ENCODE results near the gene TSPAN8.
"Not testable (repeated sequence)": the region's sequence is repeated elsewhere in the genome, so short reads cannot be mapped to it uniquely, and the experiment has no call there.

Gene TSPAN8

DNA sequence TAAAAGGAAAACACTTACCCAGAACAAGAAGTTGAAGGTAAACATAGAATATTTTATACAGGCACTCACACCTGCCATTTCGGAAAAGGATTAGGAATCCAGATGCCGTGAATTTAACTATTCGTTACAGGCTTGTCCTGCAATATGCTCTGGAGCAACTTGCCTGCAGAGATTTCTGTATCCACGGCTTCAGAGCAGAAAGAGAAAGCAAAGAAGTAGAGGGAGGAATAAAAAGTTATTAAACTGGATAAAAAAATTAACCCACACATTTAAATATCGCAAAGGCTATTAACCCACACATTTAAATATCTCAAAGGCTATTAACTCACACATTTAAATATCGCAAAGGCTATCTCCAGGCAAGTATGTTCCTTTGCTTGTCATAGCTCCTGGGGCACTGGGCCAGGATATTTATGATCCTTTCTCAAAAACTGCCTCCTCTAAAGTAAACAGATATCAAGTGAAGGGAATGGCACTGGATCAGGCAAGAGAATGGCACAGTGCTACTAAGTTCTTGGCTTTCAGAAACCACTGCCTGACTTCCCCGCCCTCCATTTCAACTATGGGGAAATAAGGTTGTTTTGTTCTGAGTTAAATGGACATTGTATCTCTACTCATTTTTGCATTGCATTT is at the start of gene TSPAN8:
Gene TSPAN8, minus strand, starts transcription at position 399 of the 633 bp plus-strand sequence. Its CDS starts 321 bp downstream, at position 78.
- DNase-seq: peak; percentile 49

- DNase-seq: no peak
Measured at GRCh38 chr12:71201136-71201679, 43.4 kb upstream of the TSPAN8 start.

GRCh38 chr12:71200706-71201105 is 42.9 kb upstream of the TSPAN8 start:
- DNase-seq: no peak

DNA sequence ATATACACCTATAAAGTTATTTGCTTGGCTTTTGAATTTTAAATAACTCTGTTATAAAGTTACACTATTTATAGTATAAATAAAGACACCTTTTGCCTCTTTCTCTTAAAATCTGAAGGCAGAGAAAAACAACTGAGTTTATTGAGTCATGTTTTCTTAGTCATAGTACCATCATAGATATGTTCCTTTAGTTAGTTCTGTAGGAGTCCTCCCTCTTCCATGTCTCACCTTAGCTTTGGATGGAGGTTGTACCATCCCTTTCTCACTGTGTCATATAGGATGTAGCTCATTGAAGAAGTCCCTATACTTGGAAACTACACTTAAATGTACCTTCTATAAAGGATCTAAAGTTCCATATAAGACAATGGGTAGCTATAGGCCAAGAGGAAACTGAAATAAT is 39.7 kb upstream of the TSPAN8 start:
- DNase-seq: no peak

GRCh38 chr12:71195338-71195896 is 37.6 kb upstream of the TSPAN8 start:
- DNase-seq: no peak

DNA sequence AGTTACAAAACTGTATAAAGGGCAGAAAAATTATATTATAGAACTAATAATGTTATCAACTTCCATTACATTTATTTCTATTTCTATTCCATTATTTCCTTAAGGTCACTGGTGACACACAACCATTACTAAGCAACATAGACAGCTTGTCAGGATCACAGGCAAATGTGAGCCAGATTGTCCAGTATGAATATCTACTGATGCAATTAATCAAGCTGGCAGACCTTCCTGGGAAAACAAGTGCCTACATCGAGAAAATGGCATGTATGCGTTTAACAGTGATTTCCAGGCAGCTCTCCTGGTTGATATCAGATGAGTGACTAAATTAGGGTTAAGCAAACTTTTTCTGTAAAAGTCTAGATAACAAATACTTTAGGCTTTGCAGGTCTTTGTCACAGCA is 36.9 kb upstream of the TSPAN8 start:
- DNase-seq: peak; percentile 85

DNA sequence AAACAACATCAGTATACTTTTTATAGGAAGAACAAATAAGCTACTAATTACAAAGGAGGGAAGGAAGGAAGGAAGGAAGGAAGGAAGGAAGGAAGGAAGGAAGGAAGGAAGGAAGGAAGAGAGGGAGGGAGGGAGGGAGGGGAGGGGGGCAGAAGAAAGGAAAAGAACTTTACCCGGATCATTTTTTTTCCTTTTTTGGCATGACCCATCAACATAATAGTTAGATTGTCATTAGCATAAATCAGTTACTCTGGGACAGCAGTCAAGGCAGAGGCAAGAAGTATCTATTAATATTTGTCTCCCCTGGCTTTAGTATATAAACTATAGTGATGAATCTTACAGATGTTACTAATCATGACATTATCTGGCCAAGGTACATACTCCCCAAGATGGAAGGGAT is 35.2 kb upstream of the TSPAN8 start:
- DNase-seq: no peak

GRCh38 chr12:71191509-71192196 is 33.9 kb upstream of the TSPAN8 start:
- no peak for DNase-seq

DNA sequence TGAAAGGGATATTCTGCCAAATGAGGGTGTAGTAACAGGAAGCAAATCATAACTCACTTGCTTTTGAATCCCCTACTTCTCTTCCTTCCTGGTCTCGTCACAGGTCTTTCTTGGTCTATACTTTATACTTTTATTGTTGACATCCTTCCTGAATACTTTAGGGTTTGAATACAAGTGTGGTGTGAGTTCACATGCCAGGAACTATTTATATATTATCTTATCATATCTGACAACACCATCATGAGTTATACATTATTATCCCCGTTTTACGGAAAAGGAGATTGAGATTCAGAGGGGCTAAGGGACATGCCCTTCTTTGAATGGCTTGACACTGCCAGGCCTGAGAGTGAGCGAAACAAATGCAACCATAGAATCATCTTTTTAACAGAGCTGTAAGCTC is 33.0 kb upstream of the TSPAN8 start:
- no peak for DNase-seq

GRCh38 chr12:71187379-71187778 is 29.6 kb upstream of the TSPAN8 start:
- DNase-seq: no peak

GRCh38 chr12:71186571-71187288 is 28.9 kb upstream of the TSPAN8 start:
- no peak for DNase-seq

DNA sequence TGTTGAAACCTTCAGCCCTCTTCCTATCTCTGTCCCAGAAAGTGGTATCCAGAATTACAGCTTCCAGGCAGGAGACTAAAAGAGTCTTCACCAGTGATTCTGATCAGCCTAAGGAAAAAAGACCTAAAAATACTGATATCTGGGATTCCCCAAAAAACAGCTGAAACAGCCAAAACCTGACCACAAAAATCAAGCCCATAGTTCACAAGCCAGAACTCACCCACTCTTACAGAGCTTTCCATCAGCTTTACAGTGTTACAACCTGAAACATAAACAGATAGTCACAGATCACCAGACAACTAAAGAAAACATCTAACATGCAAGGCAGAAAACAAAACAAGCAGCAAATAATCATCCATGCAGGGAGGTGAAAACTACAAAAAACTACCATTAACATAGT is 26.0 kb upstream of the TSPAN8 start:
- no peak for DNase-seq

- DNase-seq: peak; percentile 92
Measured at GRCh38 chr12:71183018-71183417, 25.2 kb upstream of the TSPAN8 start.

DNA sequence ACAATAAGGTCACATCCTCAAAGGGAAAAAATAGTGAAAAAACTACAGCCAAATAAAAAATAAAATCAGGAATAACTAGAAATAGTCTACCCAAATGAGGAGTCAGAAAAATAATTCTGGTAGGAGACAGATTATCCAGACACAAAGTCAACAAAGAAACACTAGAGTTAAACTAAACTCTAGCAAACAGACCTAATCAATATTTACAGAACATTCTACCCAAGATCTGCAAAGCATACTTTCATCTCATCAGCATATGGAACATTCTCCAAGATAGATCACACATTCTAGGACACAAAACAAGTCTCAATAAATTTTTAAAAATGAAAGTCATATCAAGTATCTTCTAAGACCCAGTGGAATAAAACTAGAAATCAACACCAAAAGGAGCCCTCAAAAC is 20.4 kb upstream of the TSPAN8 start:
- no peak for DNase-seq

DNA sequence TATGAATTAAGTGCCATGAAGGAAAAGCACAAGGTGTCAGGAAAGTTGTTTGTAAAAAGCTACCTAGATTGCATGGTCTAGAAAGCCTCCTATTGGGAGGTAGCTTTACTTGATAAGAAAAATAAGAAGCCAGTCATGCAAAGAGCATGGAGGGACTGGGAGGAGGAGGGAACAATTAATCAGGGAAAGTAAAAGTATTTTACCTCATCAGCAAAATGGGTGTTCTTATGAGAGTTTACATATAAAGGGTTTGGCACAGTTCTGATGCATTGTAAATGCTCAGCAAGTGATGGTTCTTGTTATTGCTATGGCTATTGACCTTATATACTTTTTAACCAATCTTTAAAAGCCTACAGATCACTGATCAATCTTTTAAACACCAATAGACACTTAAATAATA is 17.0 kb upstream of the TSPAN8 start:
- DNase-seq: no peak

- no peak for DNase-seq
Measured at GRCh38 chr12:71174146-71174545, 16.3 kb upstream of the TSPAN8 start.

GRCh38 chr12:71170456-71170855 is 12.7 kb upstream of the TSPAN8 start:
- DNase-seq: no peak

DNA sequence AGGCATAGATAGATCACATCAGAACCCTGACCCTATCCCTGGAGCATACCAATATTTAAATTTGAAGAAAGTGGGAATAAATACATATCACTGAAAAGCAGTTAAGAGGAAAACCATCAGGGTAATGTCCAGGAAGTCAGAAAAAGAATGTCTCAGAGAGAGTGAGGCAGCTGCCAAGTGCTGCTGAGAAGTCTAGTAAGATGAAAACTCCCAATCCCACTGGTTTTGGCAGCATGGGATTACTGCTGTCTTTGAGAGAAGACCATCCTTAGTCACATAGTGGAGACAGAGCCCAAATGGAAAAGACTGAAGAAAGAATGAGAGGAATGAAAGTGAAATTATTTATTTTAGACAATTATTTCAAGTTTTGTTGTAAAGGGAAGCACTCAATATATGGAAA is 11.5 kb upstream of the TSPAN8 start:
- no peak for DNase-seq

DNA sequence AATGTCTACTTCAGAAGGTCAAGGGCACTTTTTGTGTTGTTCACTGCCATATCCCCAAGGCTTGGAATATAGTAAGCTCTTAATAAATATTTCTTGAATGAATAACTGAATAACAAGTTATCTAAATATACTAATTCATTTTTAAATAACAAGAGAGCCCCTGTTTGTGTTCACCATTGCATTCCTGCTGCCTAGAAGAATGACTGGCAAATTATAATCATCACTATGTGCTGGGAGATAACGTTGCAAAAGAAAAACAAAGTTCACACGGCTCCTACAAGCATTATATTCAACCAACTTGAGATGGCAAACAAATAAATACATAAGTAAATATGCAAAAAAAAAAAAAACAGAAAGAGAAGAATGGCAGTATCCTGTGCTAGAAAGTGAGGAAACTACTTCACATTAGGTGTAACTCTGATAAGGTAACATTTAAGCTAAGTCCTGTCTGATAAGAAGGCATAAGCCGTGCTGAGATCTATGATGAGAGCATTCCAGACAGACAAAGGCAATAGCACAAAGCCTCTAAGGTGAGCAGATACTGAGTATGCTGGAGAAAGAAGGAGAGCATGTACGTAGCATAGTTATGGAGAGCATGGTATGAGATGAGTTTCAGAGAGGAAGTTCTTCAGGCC is 9.2 kb upstream of the TSPAN8 start:
- DNase-seq: no peak

GRCh38 chr12:71166280-71166679 is 8.5 kb upstream of the TSPAN8 start:
- DNase-seq: no peak

GRCh38 chr12:71165780-71166179 is 8.0 kb upstream of the TSPAN8 start:
- not testable (repeated sequence) for DNase-seq

DNA sequence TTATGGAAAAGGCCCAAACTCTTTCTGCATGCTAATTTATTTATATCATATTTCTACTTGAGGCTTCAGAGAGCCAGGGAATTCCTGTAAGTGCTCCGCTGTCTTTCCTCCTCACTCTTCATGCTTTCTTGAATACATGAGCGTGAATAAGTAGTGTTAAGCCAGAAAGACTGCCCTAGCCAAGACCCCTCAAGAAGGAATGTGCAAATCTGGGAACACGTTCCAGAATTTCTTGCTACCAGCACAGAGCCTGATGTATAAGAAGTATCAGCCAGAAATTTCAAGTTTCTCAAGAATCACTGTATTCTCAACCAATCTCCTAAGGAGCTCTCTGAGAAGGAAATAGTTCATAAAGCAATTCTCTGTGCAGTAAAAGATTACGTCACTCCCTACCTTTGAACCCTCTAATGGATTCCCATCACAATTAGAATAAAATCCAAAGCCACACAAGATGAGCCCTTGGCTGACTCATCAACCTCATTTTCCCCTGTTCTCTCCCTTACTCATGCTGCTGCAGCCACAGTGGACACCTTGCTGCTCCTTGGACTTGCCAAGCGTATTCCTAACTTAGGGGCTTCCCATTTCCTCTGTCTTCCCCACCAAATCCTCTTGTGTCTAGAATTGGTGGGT is 6.9 kb upstream of the TSPAN8 start:
- DNase-seq: no peak

DNA sequence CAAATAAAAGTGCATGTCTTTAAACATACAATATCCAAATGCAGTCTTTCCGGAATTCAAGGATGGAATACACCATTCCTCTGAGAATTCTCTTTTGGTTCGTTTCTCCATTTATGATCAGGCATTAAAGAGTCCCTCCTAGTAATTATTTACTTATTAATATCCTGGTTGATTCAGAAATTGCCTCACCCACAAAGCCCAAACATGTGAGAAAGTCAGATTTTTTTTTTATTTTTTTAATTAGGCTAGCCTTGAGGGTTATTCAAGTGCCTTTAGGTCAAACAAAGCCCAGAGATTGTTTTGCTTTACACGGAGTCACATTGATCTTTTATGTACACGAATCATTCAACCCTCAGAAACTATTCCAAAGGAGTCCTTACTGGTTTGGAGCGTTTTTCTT is 6.4 kb upstream of the TSPAN8 start:
- DNase-seq: no peak
